Neural crest cell (in vitro differentiated cells): ENCODE data around the gene TMPRSS13. TPM values are rescaled to one million over a fixed set of nuclear protein-coding genes. Genes with fewer than 3 reads are reported as not detected.
"Not testable (repeated sequence)": the region's sequence is repeated elsewhere in the genome, so short reads cannot be mapped to it uniquely, and the experiment has no call there.

Experiments
- DNase-seq: peaks from one replicate; pipeline ENCODE4 v3.0.0; 2021; ENCODE audit warnings: low read depth, mixed read lengths, low spot score
- H3K27ac Mint-ChIP-seq: one replicate; pipeline ENCODE4 v1.8.0; 2021; ENCODE audit warnings: mild to moderate bottlenecking, mixed read lengths; ENCODE audit not compliant: unreplicated experiment
- H3K27me3 Mint-ChIP-seq: 2 replicates; pipeline ENCODE4 v1.8.0; 2021; ENCODE audit warnings: low read depth, mild to moderate bottlenecking, mixed read lengths
- H3K36me3 Mint-ChIP-seq: 2 replicates; pipeline ENCODE4 v1.8.0; 2021; ENCODE audit warnings: low read depth, mild to moderate bottlenecking, mixed read lengths
- H3K4me1 Mint-ChIP-seq: 2 replicates; pipeline ENCODE4 v1.8.0; 2021; ENCODE audit warnings: mixed read lengths
- H3K4me3 Mint-ChIP-seq: one replicate; pipeline ENCODE4 v1.8.0; 2021; ENCODE audit warnings: mild to moderate bottlenecking, mixed read lengths
- H3K9me3 Mint-ChIP-seq: 2 replicates; pipeline ENCODE4 v1.8.0; 2021; ENCODE audit warnings: mixed read lengths
- long read RNA-seq: library from polyadenylated mRNA; unstranded; transcript quantifications from one replicate; pipeline ENCODE4 v2.0.0, GENCODE V29; 2020
- total RNA-seq: library from RNA; stranded (reverse); gene quantifications from 2 replicates; pipeline ENCODE4 v1.2.1, GENCODE V29; 2021
- TF ChIP-seq, protein P1 (sequence below): fragments of 200-600 bp; sonication (generic); conservative IDR thresholded peaks from 2 replicates; pipeline ENCODE4 v1.5.0; 2021; ENCODE audit warnings: antibody characterized with exemption, mild to moderate bottlenecking

Gene TMPRSS13
- 0.34 TPM in 1 of 2 replicates, not detected in the other for total RNA-seq
- long read RNA-seq, partial matches to known transcripts: 0 of 1 reads
- long read RNA-seq, other reads (novel, unspliced or antisense): 1 of 1 reads

GRCh38 chr11:117929142-117929915 lies at the start of gene TMPRSS13:
TSS of gene TMPRSS13 (minus strand) at chr11:117929402. CDS start at chr11:117929307, 95 bp downstream.
- H3K27ac Mint-ChIP-seq: peak within 1 kb of the TSS; percentile 83
- no peak within 1 kb of the TSS for H3K4me3 Mint-ChIP-seq
- H3K4me1 Mint-ChIP-seq: peaks cover 14% of the 10 kb centered on the region
- H3K27me3 Mint-ChIP-seq: no peaks in the 10 kb centered on the region
- H3K36me3 Mint-ChIP-seq: no peaks in the 10 kb centered on the region
- no peaks in the 10 kb centered on the region for H3K9me3 Mint-ChIP-seq
- TF ChIP-seq, protein P1, sequence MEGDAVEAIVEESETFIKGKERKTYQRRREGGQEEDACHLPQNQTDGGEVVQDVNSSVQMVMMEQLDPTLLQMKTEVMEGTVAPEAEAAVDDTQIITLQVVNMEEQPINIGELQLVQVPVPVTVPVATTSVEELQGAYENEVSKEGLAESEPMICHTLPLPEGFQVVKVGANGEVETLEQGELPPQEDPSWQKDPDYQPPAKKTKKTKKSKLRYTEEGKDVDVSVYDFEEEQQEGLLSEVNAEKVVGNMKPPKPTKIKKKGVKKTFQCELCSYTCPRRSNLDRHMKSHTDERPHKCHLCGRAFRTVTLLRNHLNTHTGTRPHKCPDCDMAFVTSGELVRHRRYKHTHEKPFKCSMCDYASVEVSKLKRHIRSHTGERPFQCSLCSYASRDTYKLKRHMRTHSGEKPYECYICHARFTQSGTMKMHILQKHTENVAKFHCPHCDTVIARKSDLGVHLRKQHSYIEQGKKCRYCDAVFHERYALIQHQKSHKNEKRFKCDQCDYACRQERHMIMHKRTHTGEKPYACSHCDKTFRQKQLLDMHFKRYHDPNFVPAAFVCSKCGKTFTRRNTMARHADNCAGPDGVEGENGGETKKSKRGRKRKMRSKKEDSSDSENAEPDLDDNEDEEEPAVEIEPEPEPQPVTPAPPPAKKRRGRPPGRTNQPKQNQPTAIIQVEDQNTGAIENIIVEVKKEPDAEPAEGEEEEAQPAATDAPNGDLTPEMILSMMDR: no peak
- no peak for DNase-seq

DNA sequence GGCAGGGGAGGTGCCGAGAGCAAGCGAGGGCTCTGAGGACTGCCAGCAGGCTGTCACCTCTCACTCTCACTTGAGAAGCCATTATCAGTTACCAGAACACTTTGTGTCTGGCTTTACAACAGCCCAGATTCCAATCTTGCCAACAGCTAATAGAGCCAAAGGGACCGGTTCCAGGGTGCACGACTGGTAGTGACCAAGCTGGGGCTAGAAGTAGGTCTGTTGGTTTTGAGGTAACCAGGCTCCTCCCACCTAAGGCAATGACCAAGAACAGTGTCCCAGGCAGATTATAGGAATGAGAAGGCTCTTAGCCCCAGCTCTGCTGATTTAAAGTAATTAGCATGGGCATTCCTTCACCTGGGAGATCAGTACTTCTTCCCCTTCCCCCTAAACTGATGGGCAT lies 49.8 kb upstream of the TMPRSS13 start:
- no peak overlapping the region for H3K4me3 Mint-ChIP-seq
- H3K36me3 Mint-ChIP-seq: no peaks in the 10 kb centered on the region
- no peak for DNase-seq
- no peak overlapping the region for H3K27ac Mint-ChIP-seq
- TF ChIP-seq, protein P1: no peak
- H3K27me3 Mint-ChIP-seq: peaks cover 23% of the 10 kb centered on the region
- H3K4me1 Mint-ChIP-seq: no peaks in the 10 kb centered on the region
- no peaks in the 10 kb centered on the region for H3K9me3 Mint-ChIP-seq

DNA sequence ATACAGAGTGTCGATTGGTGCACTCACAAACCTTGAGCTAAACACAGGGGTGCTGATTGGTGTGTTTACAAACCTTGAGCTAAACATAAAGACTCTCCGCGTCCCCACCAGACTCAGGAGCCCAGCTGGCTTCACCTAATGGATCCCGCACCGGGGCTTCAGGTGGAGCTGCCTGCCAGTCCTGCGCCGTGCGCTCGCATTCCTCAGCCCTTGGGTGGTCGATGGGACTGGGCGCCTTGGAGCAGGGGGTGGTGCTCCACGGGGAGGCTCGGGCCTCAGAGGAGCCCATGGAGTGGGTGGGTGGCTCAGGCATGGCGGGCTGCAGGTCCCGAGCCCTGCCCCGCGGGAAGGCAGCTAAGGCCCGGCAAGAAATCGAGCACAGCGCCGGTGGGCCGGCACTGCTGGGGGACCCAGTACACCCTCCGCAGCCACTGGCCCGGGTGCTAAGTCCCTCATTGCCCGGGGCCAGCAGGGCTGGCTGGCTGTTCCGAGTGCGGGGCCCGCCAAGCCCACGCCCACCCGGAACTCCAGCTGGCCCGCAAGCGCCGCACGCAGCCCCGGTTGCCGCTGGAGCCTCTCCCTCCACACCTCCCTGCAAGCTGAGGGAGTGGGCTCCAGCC lies 49.2 kb upstream of the TMPRSS13 start:
- H3K36me3 Mint-ChIP-seq: not testable (repeated sequence)

GRCh38 chr11:117977612-117978264 lies 48.5 kb upstream of the TMPRSS13 start:
- not testable (repeated sequence) for H3K27ac Mint-ChIP-seq, H3K4me3 Mint-ChIP-seq, H3K9me3 Mint-ChIP-seq, DNase-seq, H3K4me1 Mint-ChIP-seq, H3K36me3 Mint-ChIP-seq
- H3K27me3 Mint-ChIP-seq: peaks cover 12% of the 10 kb centered on the region

More for the DNA sequence above, 49.2 kb upstream of the TMPRSS13 start:
- H3K9me3 Mint-ChIP-seq, DNase-seq, H3K27ac Mint-ChIP-seq, H3K4me3 Mint-ChIP-seq, H3K4me1 Mint-ChIP-seq: not testable (repeated sequence)
- H3K27me3 Mint-ChIP-seq: peaks cover 17% of the 10 kb centered on the region

DNA sequence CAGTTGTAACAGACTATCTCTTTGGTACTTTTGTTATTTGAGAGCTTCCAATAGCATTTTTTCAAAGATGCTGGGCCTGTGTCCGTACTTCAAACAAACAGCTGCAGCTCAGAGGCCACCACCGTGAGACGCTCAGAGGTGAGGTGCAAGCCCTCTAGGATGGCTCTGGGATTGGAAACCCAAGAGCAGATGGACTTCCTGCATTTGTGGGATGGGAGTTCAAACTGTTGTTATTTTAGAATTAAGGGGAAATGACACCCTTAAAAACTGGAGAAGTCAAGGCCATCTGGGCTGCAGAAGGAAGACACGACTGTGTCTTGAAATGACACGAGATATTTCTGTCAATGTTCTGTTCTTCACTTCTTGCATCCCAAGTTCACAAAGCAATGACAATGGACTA lies 47.8 kb upstream of the TMPRSS13 start:
- Mint-ChIP-seq H3K4me3 (no peak overlapping the region), H3K4me1 (peaks cover 5% of the 10 kb centered on the region), H3K9me3 (no peaks in the 10 kb centered on the region), H3K36me3 (no peaks in the 10 kb centered on the region), H3K27me3 (peaks cover 11% of the 10 kb centered on the region), H3K27ac (no peak overlapping the region)
- DNase-seq: no peak
- TF ChIP-seq, protein P1: no peak

DNA sequence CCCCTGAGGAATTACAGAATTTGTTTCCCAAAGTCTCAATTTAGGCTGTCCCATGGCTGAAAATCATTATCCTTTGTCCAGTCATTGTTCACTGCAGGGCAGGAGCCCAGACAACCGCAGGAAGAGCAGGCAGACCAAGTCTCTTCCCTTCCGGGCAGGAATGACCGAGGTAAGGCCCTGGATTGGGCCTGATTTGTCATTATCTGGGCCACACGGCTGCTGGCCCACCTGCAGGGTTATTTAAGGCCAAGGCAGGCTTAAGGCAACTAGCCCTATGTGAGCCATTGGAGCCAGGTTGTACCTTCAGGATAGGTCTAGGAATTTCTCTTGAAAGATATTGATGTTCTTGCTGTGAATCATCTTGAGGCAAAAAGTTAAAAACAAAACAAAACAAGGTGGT lies 47.2 kb upstream of the TMPRSS13 start:
- Mint-ChIP-seq H3K4me1 (peaks cover 5% of the 10 kb centered on the region), H3K27me3 (peaks cover 7% of the 10 kb centered on the region), H3K36me3 (no peaks in the 10 kb centered on the region), H3K27ac (no peak overlapping the region), H3K9me3 (no peaks in the 10 kb centered on the region), H3K4me3 (no peak overlapping the region)
- TF ChIP-seq, protein P1: no peak
- no peak for DNase-seq
